A673 (cell line): ENCODE results near the gene CTIF.

Experiments
- EZH2 ChIP-seq: fragments of 200-600 bp; sonication (generic); IDR thresholded peaks from 2 replicates; pipeline ENCODE4 v1.6.1; 2017; ENCODE audit warnings: borderline replicate concordance, low read depth, mild to moderate bottlenecking, mixed read lengths, antibody characterized with exemption, low read length; ENCODE audit not compliant: poor library complexity, severe bottlenecking
- TF ChIP-seq, protein P1 (sequence below): fragments of 300-800, 200-600 bp; sonication (generic); conservative IDR thresholded peaks from 2 replicates; pipeline ENCODE4 v1.5.1; 2017; ENCODE audit warnings: low read depth, mild to moderate bottlenecking, antibody characterized with exemption, low read length, moderate library complexity, mixed read lengths

DNA sequence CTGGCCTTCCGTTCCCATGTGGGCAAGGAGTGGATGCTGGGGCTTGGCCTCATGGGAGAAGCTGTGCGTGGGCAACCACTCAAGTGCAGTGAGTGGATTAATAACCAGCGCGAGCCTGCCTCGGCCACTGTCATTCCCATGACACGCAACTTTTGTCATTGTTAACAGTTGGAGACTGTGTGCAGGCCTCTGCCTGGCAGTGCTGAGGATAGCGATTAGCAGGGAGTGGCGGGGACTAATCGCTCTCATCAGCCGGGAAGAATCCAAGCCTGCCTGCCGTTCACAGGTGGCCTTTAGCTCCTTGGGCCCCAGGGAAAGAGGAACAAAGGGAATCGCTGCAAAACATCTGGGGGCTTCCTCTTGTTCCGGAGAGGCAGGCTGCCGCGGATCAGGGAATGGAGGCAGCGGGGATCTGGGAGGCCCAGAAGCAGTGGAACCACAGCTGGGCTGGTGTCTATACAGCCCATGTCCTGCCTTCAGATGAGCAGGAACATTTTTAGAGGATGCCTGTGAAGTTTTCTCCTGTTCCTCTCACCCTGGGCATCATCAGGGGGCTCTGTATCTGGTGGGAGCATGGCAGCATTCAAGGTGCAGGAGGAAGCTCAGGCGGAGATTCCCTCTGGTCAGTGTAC is 53.8 kb downstream of the CTIF start:
- TF ChIP-seq, protein P1, sequence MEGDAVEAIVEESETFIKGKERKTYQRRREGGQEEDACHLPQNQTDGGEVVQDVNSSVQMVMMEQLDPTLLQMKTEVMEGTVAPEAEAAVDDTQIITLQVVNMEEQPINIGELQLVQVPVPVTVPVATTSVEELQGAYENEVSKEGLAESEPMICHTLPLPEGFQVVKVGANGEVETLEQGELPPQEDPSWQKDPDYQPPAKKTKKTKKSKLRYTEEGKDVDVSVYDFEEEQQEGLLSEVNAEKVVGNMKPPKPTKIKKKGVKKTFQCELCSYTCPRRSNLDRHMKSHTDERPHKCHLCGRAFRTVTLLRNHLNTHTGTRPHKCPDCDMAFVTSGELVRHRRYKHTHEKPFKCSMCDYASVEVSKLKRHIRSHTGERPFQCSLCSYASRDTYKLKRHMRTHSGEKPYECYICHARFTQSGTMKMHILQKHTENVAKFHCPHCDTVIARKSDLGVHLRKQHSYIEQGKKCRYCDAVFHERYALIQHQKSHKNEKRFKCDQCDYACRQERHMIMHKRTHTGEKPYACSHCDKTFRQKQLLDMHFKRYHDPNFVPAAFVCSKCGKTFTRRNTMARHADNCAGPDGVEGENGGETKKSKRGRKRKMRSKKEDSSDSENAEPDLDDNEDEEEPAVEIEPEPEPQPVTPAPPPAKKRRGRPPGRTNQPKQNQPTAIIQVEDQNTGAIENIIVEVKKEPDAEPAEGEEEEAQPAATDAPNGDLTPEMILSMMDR: no peak
- TF ChIP-seq EZH2: no peak
